HG03066 (cell line): ENCODE data around the gene PDE5A.
"Not testable (repeated sequence)": the region's sequence is repeated elsewhere in the genome, so short reads cannot be mapped to it uniquely, and the experiment has no call there.

Source experiments
- ATAC-seq: cut with Tn5 transposase; IDR thresholded peaks from one replicate; pipeline ENCODE4 v1.9.1; 2021; ENCODE audit warnings: low read depth; ENCODE audit not compliant: unreplicated experiment

The PDE5A gene

DNA sequence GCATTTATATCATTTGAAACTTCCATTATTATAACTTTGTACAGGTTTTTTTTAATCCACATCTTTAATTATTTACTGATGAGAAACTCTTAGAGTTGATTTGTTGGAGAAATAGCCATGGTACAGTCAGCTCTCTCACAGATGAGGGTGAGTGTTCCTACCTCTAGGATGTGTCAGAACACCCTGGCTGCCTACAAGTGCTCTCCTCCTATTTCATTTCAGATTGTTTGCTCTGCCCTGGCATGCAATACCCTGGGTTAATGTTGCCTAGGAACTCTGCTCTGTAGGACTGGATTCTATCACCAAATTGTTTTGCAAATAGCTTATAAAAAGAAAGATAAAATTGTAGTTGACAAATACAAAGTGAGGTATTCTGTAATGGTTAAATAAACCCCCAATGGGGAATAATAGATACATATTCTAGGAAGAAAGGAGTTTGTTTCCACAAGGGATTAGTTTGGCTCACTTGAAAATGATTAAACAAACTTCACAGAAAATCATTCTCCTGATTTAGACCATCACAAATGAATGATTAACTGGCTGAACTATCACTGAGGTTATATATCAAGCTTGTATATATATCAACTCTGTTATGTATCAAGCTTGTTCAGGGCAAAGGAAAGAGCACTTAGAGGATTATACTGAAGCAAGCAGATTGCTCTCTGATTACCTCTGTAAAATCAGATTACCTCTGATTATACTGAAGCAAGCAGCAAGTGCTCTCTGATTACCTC, 150.0 kb downstream of the PDE5A start:
- ATAC-seq = no peak

DNA sequence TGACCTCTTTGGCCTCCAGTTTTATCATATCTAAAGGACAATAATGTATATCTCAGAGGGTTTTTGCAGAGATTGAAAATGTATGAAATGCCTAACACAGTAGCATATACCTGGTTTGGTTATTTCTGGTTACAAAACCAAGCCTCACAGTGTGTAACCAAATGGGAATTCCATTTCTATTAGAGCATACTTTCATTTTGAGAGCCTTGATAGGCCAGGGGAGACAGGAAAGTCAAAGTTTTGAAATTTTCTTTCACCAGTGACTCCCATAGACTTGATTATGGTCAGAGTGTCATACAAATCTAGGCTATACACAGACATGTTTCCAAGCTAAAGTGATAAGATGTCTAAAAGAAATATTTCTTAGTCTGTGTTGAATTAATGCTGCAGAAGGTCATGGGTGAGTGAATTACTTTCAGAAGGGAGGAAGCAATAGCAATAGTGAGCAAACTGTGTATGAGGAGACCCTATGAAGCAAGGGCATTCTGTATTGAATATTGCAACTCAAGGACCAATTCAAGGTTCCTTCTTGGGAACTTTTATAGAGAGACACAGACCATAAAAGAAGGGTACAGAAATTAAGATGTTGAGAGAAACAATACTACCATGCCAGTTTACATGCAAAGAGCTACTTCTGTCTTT, 151.1 kb downstream of the PDE5A start:
- ATAC-seq = no peak

DNA sequence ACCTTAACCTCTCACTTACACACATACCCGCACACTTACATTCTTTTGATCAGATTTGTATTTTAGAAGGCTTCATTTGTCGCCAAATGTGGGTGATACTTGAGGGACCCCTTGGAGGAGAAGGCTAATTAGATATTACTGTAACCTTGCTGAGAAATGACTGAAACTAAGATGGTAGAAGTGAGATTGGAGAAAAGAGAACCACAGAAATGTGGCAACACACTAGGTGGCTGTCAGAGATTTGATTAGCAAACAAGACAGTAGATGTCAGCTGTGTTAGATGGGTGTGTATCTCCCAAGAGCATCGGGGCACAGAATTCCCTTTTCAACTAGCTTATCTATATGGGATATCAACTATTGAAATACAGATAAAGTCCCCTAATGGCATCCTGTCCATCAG, 157.3 kb downstream of the PDE5A start:
- peak; percentile 60 for ATAC-seq

DNA sequence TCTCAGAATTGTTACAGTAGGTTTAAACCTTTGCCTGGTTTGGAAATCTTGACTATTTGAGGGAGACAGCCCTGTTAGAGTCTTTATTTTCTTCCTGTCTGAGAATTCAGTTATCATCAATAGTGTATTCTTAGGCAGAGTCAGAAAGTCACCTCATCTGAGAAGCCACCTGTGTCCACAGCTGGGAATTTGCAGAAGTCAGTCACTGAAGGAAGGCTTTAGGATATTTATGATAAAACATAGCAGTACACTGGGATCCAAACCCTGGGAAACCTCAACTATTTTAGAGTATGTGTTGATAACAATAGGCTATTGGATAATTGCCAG, 157.9 kb downstream of the PDE5A start:
- ATAC-seq = peak; percentile 43

DNA sequence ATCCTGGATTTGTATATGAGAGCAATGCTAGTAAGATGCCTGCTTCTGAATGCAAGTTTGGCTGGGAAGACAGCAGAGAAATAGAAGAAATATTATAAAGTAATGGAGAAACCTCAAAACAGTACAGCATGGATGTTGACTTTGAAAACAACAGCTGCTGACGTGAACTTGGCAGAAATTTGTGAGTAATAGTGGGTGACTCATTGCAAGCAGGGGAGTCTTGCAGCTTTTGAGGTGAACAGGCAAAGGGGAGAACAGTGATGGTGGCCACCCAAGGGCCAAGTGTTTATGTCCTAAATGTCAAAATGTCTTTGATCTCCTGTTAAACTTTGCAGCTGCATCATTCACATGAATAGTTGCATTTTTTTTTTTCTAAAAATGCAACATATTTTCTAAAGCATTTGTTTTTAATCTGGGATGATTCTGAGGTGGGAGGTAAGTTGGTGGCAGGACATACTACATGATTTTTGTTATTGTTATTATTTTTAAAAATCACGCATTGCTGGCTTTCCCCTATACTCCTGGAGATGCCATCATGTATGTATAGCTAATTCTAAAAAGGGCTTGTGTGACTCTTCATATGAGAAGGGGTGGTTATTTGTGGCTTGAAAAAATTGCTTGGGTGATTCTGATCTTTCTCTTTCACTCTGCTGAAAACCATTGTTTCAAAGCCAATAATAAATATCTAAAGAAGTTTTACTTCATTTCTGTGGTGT, 158.4 kb downstream of the PDE5A start:
- ATAC-seq = peak; percentile 77

DNA sequence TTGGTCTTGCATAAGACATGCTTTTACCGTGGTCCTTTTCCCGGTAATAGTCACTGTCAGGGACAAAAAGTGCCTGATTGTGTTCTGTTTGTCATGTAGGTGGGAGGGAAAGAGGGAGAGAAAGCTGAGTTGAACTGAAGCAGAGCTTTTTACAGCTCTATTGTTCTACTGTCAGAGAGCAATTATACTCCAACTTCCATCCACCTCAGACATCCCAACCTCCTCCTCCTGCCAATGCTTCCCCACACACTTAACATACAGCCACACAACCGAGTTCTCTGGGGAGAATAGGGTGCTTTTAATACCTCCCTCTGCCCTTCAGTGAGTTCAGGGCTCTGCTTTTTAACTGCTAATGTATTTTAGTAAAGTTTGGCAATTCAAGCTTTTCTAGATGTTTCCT, 159.6 kb downstream of the PDE5A start:
- not testable (repeated sequence) for ATAC-seq

DNA sequence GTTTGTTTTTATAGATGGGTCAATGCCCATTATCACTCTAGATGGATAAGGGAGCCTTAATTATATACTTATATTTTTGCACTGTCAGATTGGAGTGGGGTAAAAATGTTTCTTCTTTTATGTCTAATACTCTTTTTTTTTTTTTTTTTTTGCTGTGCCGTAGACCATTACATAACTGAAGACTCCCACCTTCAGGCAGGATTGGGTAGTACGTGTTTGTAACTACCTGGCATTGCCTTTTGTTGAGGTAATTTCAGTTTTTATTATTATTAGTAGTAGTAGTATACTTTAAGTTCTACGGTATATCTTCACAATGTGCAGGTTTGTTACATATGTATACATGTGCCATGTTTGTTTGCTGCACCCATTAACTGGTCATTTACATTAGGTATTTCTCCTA, 165.9 kb downstream of the PDE5A start:
- not testable (repeated sequence) for ATAC-seq

DNA sequence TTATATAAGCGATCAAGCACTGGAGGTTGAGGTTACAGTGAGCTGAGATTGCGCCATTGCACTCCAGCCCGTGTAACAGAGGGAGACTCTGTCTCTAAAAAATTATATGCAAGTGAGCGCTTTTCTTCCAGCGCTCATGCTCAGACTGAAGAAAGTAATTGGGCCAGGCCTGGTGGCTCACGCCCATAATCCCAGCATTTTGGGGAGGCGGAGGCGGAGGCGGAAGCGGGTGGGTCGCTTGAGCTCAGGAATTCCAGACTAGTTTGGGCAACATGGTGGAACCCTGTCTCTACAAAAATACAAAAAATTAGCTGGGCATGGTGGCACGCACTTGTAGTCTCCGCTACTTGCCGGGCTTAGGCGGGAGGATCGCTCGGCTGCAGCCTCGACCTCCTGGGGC, 172.9 kb downstream of the PDE5A start:
- not testable (repeated sequence) for ATAC-seq

DNA sequence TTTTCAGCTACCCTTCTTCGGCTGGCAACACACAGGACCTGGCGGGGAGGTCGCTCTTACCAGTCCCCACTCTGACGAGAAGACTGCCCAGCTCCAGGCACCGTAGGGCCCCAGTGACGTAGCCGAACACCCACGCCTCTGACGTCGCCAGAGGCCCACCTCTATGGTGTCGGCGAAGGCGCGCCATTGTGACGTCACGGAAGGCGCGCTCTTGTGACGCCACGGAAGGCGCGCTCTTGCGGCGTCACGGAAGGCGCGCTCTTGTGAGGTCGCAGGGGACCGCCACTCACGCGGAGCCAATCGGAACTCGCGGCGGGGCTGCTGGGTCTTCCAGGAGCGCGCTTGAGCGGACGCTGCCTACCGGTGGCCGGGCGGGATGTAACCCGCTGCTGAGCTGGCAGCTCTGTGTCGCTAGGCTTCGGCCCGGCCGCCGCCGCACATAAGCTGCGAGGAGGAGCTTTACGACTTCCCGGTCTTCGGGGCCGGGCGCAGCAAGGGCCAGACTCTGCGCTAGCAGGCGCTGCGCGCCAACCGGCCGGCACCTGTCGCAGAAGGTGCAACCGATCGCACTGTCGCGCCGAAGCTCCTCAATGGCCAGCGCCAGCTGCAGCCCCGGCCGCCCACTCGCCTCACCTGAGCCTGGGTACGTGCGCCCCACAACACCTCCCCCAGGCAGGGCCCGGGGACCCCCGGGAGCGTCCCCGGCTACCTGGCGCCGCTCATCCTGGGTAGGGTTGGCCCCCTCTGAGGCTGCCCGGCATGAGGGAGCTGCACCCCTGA, 173.9 kb downstream of the PDE5A start:
- ATAC-seq = peak; percentile 100

DNA sequence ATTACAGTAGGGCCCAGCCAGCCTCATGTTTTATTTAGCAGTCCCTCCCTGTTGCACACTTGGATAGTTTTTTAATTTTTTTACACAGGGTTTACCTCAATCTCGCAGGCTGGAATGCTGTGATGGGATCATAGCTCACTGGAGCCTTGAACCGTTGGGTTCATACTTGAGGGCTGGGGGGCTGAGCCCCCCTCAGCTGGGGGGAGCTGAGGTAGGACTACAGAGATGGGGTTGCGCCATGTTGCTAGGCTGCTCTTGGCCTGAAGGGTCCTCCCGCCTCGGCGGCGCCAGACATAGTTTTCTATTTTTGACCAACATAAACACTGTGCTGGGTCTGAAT, 174.5 kb downstream of the PDE5A start:
- peak; percentile 1 for ATAC-seq

DNA sequence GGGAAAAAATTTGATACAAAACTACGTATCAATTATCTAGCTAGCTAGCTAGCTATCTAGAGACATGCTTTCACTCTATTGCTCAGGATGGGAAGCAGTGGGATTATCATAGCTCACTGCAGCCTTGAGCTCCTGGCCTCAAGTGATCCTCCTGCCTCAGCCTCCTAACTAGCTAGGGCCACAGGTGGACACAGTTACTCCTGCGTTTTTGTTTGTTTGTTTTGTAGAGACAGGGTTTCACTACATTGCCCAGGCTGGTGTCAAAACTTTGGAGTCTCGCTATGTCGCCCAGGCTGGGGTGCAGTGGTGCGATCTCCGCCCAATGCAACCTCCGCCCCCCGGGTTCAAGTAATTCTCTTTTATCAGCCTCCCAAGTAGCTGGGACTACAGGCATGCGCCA, 175.3 kb downstream of the PDE5A start:
- not testable (repeated sequence) for ATAC-seq

DNA sequence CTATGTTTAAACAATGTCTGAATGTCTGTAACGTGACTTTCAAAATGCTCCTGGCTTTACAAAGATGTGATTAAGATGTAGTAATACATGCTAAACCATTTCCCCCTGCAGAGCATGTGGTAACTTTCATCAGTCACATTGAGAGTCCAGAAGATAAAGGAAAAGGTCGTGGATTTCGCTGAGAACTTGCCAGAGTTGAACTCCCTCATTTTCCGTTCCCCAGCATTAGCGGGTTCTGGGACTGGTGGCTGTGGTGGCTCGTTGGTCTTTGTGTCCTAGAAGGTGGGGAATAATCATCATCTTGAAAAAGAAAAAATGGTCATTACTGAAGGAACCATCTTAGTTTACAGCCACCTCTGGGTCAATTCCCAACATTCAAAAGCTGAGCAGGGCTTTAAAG, 178.8 kb downstream of the PDE5A start:
- ATAC-seq = not testable (repeated sequence)
